Left cardiac atrium (tissue), 4 donors: Measurements from ENCODE around the gene ETV4. TPM values are rescaled to one million over a fixed set of nuclear protein-coding genes. Genes with fewer than 3 reads are reported as not detected.

Source experiments
- ATAC-seq, 2 donors: fragments of 200-7000 bp; cut with Tn5 transposase; one replicate each; pipeline ENCODE4 v1.9.1; 2020; ENCODE audit warnings: mild to moderate bottlenecking in 2 of 2, moderate library complexity in 2 of 2
- DNase-seq: peaks from one replicate; pipeline ENCODE4 v3.0.0-alpha.2; 2020
- intact Hi-C, 2 donors: fragments of 100-400 bp; cut with DNase I; formaldehyde crosslinking; loops; one replicate each; pipeline versions ENCODE4 v1.14.1 to v1.15.1; 2022 to 2023
- total RNA-seq, 2 donors: library from RNA; stranded (reverse); fragmentation: NEBNext Ultra II Directional; extraction: Animal tissue kit (Norgen Biotek cat#: 25700); gene quantifications; one replicate each; pipeline ENCODE4 v1.2.1, GENCODE V29; 2021
- donor health status: DM: no; HTN: yes; CAD: no.
- donor health status: DM: no; HTN: yes; CAD: no; lungs with severe emphysema.
- donor health status: DM: yes; HTN: yes; CAD: no.
- donor health status: Dilated cardiomyopathy.

ETV4 gene
- total RNA-seq, 2 donors from 2014 or later, result 0.91 to 7.0 TPM

DNA sequence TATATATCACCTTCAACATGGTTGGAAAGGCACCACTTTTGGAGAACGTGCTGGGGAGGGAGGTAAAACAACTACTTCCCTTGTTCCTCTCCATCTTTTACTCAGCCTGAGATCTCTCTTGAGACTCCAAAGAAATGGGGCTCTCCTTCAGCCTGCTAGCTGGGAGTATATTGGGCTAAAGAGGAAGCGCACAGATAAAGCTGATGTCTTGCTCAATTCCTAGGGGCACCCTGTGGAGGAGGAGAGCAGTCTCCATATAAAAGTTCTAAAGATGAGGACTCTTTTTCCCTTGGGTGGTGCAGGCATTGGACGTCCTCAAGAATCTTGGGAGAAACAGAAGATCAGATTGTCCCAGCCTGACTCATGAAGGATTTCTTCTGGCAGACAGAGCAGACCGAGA is 4.6 kb upstream of the ETV4 start:
- DNase-seq (no peak), ATAC-seq (no peak)
- intact Hi-C loops, result no loop called here

DNA sequence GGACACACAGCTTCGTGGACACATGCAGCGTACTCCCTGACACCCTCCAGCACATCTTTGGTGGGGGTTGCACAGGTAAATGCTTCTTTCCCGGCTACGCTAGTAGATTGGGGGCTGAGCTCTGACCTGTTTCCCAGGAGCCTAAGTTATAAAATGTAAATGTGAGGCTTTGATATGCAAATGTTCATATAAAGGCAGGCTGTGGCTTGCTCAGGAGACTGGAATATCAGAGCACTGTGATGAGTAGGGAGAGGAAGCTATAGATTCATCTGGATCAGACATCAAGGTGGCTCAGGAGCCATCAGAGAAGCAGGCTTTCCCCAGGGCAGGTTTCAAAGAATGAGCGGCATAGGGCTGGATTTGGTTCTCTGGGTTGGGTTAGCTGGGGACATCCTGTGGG is 3.4 kb upstream of the ETV4 start:
- intact Hi-C loops, result no loop called here
- ATAC-seq (no peak), DNase-seq (no peak)

- ATAC-seq (no peak), DNase-seq (no peak)
- intact Hi-C loops, result no loop called here
These were observed 2.7 kb upstream of the ETV4 start for GRCh38 chr17:43548689-43549379.

DNA sequence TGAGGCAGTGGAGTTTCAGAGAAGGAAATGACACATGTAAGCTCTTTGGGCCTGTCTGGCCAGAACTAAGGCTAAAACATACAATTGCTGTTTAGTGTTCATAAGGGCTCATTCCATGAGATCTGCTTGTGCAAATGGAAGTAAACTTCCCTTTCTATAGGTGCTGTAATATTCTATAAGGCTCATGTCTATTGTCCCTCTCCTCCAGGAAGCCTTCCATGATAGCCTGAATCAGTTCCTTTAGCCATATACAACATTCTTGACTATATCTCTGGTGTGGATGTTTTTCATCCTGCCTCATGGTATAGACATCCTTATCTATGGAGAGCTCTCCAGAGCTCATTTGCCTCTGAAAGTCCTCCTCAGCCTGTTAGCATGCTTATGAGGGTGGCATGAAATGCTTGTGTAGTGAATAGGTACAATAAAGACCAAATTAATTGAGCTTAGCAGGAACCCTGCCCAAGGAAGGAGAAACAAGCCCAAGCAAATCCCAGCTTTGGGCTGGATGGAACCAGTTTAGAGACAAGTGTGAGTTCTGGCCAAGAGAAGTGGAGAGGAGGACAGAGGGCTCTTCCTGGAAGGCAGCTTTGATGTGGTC is 1.6 kb upstream of the ETV4 start:
- no peak for DNase-seq
- intact Hi-C loops, result no loop called here

GRCh38 chr17:43547189-43547550 is 1.0 kb upstream of the ETV4 start:
- DNase-seq (no peak), ATAC-seq (no peak)
- intact Hi-C loops, result no loop called here

More for the DNA sequence above, 1.6 kb upstream of the ETV4 start:
- no peak for ATAC-seq

- intact Hi-C loops, result no loop called here
- no peak for DNase-seq
- ATAC-seq, result peak; percentile 25 to 53
These were observed 832 bp downstream of the ETV4 start for GRCh38 chr17:43545383-43545632.

GRCh38 chr17:43543771-43544575 is 2.2 kb downstream of the ETV4 start:
- ATAC-seq, result no peak
- DNase-seq, result no peak
- intact Hi-C loops, result no loop called here

- DNase-seq (no peak), ATAC-seq (no peak)
- intact Hi-C loops, result no loop called here
These were observed 2.8 kb downstream of the ETV4 start for GRCh38 chr17:43543300-43543699.

DNA sequence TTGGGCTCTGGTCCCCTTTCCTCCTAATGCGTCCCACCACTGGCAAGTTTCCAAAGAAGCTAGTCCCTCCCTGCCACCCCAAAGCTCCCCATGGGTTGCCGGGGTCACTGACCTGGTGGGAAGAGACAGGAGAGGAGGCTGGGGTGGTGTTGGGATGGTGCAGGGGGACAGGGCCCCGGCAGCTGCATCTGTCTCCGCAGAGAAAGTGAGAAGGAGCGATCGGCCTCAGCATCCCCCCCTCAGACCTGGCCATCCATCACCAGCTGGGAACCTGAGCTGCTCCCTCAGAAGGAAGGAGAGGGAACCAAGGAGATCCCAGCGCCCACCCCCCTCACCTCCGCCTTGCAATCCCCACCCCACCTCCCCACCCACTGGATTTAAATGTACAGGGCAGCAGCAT is 3.3 kb downstream of the ETV4 start:
- intact Hi-C loops, result no loop called here
- ATAC-seq, result no peak
- DNase-seq, result no peak

- intact Hi-C loops, result no loop called here
- no peak for ATAC-seq
- DNase-seq, result peak; percentile 49
These were observed 5.1 kb downstream of the ETV4 start for GRCh38 chr17:43540821-43541674.

DNA sequence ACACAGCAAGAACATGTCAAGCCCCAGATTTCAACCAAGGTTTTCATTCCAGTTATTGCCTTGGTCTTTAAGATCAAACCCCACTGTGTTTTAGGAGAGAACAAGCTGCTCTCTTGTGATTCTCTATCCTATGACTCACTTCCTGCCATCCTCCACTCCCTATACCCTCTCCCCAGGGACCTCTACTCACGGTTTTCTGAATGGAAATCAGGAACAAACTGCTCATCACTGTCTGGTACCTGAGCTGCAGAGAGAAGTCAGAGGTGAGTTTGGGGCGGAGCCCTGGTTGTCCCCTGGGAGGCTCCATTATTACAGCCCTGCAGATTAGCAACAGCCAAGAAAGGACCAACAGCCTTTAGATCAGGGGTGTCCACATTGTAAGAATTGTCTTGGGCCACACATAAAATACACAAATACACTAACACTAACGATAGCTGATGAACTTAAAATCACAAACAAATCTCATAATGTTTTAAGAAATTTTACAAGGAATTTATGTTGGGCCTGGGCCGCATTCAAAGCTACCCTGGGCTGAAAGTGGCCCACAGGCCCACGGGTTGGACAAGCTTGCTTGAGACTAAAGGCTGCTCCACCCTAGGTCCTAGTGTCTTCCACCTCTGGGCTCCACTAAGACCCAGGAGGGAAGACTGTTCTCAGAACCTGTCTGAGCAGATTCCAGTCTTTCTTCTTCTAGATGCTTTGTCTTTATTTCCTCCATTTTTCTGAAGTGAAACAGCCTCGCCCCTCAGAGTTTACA is 9.7 kb downstream of the ETV4 start:
- no peak for DNase-seq
- ATAC-seq, result no peak
- intact Hi-C loops, result no loop called here

DNA sequence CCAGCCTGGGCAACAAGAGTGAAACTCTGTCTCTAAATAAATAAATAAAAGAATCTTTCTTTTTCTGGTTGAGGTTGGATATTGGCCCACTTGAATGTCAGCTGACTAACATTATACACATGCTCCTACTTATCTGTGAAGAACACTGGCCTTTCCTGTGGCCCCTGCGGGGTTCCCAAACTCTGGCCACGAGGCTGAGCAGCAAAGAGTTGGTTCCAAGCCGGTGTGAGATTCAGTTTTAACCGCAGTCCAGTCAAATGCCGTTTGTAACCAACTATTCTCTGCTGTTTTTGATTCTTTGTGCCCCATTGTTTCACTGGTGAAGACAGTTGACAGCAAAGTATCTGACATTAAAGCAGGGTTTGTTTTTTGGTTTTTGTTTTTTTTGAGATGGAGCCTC is 11.2 kb downstream of the ETV4 start:
- no peak for DNase-seq
- intact Hi-C loops, result no loop called here
- ATAC-seq, result no peak

DNA sequence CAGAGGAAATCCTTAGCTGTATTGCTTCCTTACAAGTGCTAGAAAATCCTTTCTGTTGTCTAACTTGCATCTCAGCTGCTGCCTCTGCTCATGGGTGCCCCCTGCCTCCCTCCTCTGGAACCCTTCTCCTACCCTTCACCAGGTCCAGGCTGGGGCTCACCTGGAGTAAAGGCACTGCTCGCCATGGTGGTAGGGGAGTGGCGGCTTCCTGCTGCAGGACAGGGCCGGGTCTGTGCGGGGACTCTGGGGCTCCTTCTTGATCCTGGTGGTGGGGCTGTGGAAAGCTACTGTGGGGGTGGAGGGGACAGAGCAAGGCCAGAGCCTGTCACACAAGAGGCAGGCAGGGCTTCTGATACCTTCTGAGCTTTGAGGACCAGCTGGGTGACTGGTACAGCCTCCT is 12.4 kb downstream of the ETV4 start:
- ATAC-seq (no peak), DNase-seq (no peak)
- intact Hi-C loops, result no loop called here

DNA sequence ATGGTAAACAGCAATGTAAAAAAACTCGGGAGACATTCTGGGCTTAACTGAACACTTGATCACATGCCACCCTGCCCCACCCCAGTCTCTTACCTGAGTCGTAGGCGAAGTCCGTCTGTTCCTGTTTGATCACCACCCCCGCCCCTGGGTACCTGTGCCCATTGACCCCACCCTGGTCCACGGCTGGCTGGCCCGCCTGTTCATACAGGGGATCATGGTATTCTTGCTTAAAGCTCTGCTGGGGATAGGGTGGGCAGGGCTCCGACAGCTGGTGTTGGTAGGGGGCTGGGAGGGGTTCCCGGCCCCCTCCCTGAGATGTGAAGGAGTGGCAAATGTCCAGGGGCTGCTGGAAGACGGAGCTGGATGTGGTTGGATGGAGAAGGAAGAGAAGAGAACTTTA is 13.6 kb downstream of the ETV4 start:
- DNase-seq, result no peak
- ATAC-seq, result no peak
- intact Hi-C loops, result no loop called here

GRCh38 chr17:43531955-43532354 is 14.2 kb downstream of the ETV4 start:
- intact Hi-C loops, result no loop called here
- ATAC-seq, result no peak
- DNase-seq, result no peak

- DNase-seq (no peak), ATAC-seq (no peak)
- intact Hi-C loops, result no loop called here
These were observed 15.1 kb downstream of the ETV4 start for GRCh38 chr17:43531082-43531378.

DNA sequence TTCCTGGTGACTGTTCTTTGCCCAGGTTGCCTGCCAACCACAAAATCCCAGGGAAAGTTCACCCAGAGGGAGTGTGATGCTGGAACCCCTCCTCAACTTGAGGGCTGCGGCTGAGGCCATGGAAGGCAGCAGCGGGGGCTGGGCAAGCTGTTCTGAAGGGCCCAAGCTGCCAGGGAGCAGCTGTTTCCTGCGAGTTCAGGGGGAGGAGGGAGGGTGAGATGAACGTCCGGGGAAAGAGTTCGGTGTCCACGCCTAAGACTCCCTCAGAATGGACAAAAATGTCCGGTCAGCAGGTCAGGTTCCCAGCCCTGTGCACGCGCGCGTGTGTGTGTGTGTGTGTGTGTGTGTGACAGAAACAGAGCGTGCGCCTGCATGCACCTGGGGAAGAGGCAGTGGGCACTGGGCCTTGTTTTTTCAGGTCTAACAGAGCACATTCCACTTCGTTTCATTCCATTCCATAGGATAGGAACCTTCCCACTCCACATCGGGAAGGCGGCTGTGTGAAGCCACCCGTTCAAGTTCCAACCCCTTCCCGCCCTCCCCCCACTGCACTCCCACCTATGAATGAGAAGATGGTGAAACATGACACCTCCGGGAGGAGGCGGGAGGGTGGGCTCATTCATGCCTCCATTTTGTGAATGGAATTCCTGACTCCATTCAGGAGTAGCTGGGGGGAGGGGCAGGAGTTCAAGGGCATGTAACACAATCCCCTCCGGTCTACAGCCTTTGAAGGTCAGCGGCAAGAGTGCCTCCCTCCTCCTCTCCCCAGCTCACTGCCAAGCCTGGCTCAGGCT is 15.7 kb downstream of the ETV4 start:
- DNase-seq (peak; percentile 87), ATAC-seq (peak; percentile 80 to 87)
- intact Hi-C loops, result no loop called here

- intact Hi-C loops, result no loop called here
- ATAC-seq, result peak in 1 of 2 donors; percentile 2
- DNase-seq, result no peak
These were observed 16.2 kb downstream of the ETV4 start for GRCh38 chr17:43529947-43530287.
